RWPE2 (cell line): Measurements from ENCODE around the gene HLF.

Experiments used
- ATAC-seq: fragments of 200-7000 bp; cut with Tn5 transposase; 3 replicates; pipeline ENCODE4 v1.9.1; 2021; ENCODE audit warnings: low read depth
- DNase-seq: peaks from one replicate; pipeline ENCODE4 v3.0.0-alpha.2; 2020; ENCODE audit warnings: low spot score
- H3K27ac ChIP-seq: fragments of 450-650 bp; 2 replicates; pipeline ENCODE4 v1.5.1; 2017; ENCODE audit warnings: mild to moderate bottlenecking; ENCODE audit not compliant: poor library complexity, severe bottlenecking
- H3K27me3 ChIP-seq: fragments of 250-450 bp; sonication (Bioruptor Pico); 2 replicates; pipeline ENCODE4 v1.5.1; 2021; ENCODE audit warnings: mild to moderate bottlenecking, moderate library complexity; ENCODE audit not compliant: insufficient read depth, poor library complexity, severe bottlenecking
- H3K36me3 ChIP-seq: fragments of 250-450 bp; sonication (Bioruptor Pico); 2 replicates; pipeline ENCODE4 v1.5.1; 2020; ENCODE audit warnings: low read depth, mild to moderate bottlenecking, moderate library complexity
- H3K4me1 ChIP-seq: fragments of 250-450 bp; sonication (Bioruptor Pico); 2 replicates; pipeline ENCODE4 v1.5.1; 2021; ENCODE audit warnings: mild to moderate bottlenecking, moderate library complexity; ENCODE audit not compliant: insufficient read depth, poor library complexity, severe bottlenecking
- H3K4me3 ChIP-seq: fragments of 250-450 bp; sonication (Bioruptor Pico); 2 replicates; pipeline ENCODE4 v1.5.1; 2021; ENCODE audit warnings: mild to moderate bottlenecking, moderate library complexity; ENCODE audit not compliant: severe bottlenecking
- H3K9me3 ChIP-seq: fragments of 250-450 bp; sonication (Bioruptor Pico); 2 replicates; pipeline ENCODE4 v1.5.1; 2021; ENCODE audit warnings: mild to moderate bottlenecking, moderate library complexity; ENCODE audit not compliant: severe bottlenecking
- TF ChIP-seq, protein P1 (sequence below): fragments of 450-650 bp; IDR thresholded peaks from one replicate; pipeline ENCODE4 v1.5.1; 2017; ENCODE audit warnings: mild to moderate bottlenecking, moderate library complexity; ENCODE audit not compliant: poor library complexity, severe bottlenecking

Gene HLF

DNA sequence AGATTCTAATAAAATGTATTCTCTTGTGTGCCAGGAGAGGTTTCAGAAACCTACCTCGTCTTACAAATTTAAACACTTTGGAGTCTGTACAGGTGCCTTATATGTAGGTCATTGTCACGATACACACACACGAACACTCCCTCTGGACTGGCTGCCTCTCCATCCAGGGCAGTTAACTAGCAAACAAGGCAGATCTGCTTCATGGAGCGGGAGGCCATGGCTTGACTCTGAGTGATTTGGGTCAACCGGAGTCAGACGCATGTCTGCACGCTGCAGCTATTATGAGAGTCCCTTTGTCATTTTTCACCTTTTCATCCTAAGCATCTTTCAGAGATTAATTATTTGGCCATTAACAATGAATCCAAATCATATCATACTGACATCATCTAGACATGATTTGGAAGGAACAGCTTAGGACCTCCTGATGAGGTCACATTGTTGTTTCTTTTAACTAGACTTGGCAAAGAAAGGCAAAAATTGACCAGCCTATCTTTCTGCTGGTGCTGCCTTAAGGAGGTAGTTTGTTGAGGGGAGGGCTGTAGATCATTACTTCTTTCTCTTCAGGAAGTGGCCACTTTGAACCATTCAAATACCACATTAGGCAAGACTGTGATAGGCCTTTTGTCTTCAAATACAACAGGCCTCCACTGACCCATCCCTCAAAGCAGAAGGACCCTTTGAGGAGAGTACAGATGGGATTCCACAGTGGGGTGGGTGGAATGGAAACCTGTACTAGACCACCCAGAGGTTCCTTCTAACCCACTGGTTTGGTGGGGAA lies 58.9 kb downstream of the HLF start:
- H3K4me3 ChIP-seq: no peak overlapping the region
- H3K36me3 ChIP-seq: no peaks in the 10 kb centered on the region
- H3K27ac ChIP-seq: no peak overlapping the region
- H3K9me3 ChIP-seq: no peaks in the 10 kb centered on the region
- no peak for ATAC-seq
- H3K4me1 ChIP-seq: peaks cover 4% of the 10 kb centered on the region
- no peak for DNase-seq
- TF ChIP-seq, protein P1, sequence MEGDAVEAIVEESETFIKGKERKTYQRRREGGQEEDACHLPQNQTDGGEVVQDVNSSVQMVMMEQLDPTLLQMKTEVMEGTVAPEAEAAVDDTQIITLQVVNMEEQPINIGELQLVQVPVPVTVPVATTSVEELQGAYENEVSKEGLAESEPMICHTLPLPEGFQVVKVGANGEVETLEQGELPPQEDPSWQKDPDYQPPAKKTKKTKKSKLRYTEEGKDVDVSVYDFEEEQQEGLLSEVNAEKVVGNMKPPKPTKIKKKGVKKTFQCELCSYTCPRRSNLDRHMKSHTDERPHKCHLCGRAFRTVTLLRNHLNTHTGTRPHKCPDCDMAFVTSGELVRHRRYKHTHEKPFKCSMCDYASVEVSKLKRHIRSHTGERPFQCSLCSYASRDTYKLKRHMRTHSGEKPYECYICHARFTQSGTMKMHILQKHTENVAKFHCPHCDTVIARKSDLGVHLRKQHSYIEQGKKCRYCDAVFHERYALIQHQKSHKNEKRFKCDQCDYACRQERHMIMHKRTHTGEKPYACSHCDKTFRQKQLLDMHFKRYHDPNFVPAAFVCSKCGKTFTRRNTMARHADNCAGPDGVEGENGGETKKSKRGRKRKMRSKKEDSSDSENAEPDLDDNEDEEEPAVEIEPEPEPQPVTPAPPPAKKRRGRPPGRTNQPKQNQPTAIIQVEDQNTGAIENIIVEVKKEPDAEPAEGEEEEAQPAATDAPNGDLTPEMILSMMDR: no peak
- H3K27me3 ChIP-seq: no peaks in the 10 kb centered on the region

DNA sequence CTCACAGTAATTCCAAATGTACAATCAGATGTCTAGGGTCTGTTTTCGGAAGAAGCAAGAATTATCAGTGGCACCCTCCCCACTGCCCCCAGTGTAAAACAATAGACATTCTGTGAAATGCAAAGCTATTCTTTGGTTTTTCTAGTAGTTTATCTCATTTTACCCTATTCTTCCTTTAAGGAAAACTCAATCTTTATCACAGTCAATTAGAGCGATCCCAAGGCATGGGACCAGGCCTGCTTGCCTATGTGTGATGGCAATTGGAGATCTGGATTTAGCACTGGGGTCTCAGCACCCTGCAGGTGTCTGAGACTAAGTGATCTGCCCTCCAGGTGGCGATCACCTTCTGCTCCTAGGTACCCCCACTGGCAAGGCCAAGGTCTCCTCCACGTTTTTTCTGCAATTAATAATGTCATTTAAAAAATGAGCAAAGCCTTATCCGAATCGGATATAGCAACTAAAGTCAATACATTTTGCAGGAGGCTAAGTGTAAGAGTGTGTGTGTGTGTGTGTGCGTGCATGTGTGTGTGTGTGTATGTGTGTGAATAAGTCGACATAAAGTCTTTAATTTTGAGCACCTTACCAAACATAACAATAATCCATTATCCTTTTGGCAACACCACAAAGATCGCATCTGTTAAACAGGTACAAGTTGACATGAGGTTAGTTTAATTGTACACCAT lies 59.7 kb downstream of the HLF start:
- H3K36me3 ChIP-seq: no peaks in the 10 kb centered on the region
- DNase-seq: no peak
- TF ChIP-seq, protein P1: no peak
- H3K9me3 ChIP-seq: no peaks in the 10 kb centered on the region
- no peak for ATAC-seq
- H3K27ac ChIP-seq: no peak overlapping the region
- no peak overlapping the region for H3K4me3 ChIP-seq
- H3K27me3 ChIP-seq: no peaks in the 10 kb centered on the region
- peaks cover 4% of the 10 kb centered on the region for H3K4me1 ChIP-seq

GRCh38 chr17:55325406-55325805 lies 60.6 kb downstream of the HLF start:
- no peak for ATAC-seq
- no peak for DNase-seq
- H3K36me3 ChIP-seq: no peaks in the 10 kb centered on the region
- H3K27me3 ChIP-seq: no peaks in the 10 kb centered on the region
- H3K27ac ChIP-seq: no peak overlapping the region
- peaks cover 4% of the 10 kb centered on the region for H3K4me1 ChIP-seq
- no peaks in the 10 kb centered on the region for H3K9me3 ChIP-seq
- H3K4me3 ChIP-seq: no peak overlapping the region
- TF ChIP-seq, protein P1: no peak

- Histone ChIP-seq H3K27ac (no peak overlapping the region), H3K36me3 (no peaks in the 10 kb centered on the region), H3K9me3 (no peaks in the 10 kb centered on the region), H3K27me3 (no peaks in the 10 kb centered on the region), H3K4me1 (peaks cover 4% of the 10 kb centered on the region), H3K4me3 (no peak overlapping the region)
- no peak for ATAC-seq
- TF ChIP-seq, protein P1: no peak
- no peak for DNase-seq
These were observed 61.3 kb downstream of the HLF start for GRCh38 chr17:55326030-55326429.
